D341Med (cell line): Measurements from ENCODE around the gene MBOAT1.

ENCODE experiments used
- DNase-seq: peaks from one replicate; pipeline ENCODE4 v3.0.0; 2012; ENCODE audit warnings: low spot score

Gene MBOAT1

GRCh38 chr6:20233007-20233730, 20.9 kb upstream of the MBOAT1 start:
- DNase-seq = no peak

DNA sequence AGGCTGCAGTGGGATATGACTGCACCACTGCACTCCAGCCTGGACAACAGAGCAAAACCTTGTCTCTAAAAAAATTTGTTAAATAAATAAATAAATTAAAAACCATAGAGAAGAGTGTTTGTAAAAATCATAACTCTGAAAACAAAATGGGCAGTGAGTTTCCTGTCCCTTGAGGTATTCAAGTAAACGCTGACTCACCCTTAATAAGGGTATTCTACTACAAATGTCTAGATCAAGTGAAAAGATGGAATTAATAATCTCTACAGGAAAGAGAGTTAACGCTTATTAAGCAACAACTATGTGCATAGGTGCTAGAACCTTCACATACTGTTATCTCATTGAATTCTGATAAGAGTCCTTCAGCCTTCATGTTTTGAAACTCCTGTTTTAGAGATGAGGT, 19.9 kb upstream of the MBOAT1 start:
- no peak for DNase-seq

DNA sequence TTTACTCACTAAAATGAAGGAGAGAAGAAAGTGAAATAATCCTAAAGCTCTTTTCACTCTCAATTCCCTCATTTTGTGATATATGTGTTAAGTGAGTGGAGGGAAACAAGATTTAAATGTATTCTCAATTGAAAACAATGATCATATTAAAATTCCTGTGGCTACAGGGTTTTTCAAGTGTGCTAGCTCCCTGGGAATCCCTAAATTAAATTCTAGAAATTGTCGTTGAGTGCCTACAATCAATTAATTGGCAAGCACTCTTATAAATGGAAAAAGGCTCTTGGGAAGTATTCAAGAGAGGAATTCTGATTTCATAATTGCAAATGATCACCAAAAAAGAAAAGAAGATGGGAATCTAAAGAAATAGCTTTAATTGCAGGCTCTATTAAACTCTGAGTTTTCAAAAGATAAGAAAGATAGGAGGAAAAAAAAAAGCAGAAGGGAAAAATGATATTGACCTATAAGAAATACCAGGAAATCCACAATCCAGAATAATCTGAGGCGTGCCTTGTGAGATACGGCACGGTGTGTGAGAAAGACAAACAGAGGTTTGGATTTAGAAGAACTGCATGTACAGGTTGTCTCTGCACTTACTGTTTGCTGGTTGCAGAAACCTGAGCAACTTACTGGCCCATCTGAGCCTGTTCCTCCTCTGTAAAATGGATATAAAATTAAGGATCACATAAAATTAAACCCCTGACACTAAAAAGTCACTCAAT, 18.3 kb upstream of the MBOAT1 start:
- DNase-seq = no peak

- no peak for DNase-seq
Measured at GRCh38 chr6:20229881-20230280, 17.6 kb upstream of the MBOAT1 start.

DNA sequence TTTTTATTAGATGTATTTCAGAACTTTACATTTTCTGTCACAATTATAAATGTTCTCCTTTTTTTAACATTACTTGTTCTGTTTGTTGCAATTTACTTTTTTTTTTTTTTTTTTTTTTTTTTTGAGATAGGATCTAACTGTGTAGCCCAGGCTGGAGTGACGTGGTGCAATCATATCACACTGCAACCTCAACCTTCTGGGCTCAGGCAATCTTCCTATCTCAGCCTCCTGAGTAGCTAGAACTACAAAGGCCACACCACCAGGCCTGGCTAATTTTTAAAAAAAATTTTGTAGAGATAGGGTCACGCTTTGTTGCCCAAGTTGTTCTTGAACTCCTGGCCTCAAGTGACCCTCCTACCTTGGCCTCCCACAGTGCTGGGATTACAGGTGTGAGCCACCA, 15.1 kb upstream of the MBOAT1 start:
- DNase-seq = no peak

GRCh38 chr6:20223141-20223540, 10.9 kb upstream of the MBOAT1 start:
- no peak for DNase-seq

- DNase-seq = no peak
Measured at GRCh38 chr6:20221421-20221820, 9.2 kb upstream of the MBOAT1 start.

- DNase-seq = no peak
Measured at GRCh38 chr6:20220359-20220758, 8.1 kb upstream of the MBOAT1 start.

- DNase-seq = no peak
Measured at GRCh38 chr6:20217891-20218290, 5.6 kb upstream of the MBOAT1 start.

GRCh38 chr6:20217324-20217855, 5.1 kb upstream of the MBOAT1 start:
- no peak for DNase-seq

GRCh38 chr6:20215310-20215709, 3.0 kb upstream of the MBOAT1 start:
- no peak for DNase-seq

- DNase-seq = no peak
Measured at GRCh38 chr6:20213271-20213798, 1.1 kb upstream of the MBOAT1 start.

GRCh38 chr6:20211941-20212391, 303 bp downstream of the MBOAT1 start:
- no peak for DNase-seq

GRCh38 chr6:20211037-20211940, 980 bp downstream of the MBOAT1 start:
- DNase-seq = no peak

GRCh38 chr6:20210158-20210557, 2.1 kb downstream of the MBOAT1 start:
- no peak for DNase-seq

DNA sequence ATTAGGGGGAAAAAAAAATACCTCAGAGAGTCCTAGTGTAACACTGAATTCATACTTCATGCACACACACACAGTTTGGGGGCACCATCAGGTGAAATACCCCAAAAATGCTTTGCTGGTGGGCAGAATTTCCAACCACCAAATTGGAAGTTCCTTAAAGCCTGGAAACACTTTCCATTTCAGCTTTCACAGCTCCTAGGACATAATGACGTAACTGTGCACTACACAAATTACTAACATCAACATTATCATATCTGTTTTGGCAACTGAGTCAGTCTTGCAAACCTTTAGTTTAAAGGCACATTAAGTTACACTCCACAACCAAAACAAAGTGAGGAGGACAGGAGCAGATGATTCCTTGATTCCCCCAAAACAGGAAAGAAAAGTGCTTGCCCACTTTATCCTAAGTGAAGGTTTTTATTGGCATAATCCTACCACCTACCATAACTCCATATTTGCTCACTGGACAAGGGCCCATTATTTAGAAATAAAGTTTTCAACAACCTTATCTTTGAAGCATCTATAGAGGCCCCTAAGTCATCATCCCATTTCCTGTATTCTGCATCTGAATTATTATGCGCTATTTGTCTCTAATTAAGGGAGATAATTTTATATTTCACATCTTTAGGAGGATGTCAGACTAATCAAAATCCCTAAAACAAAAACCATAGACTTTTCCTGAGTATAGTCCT, 3.4 kb downstream of the MBOAT1 start:
- DNase-seq = no peak

GRCh38 chr6:20207088-20207418, 5.2 kb downstream of the MBOAT1 start:
- no peak for DNase-seq

DNA sequence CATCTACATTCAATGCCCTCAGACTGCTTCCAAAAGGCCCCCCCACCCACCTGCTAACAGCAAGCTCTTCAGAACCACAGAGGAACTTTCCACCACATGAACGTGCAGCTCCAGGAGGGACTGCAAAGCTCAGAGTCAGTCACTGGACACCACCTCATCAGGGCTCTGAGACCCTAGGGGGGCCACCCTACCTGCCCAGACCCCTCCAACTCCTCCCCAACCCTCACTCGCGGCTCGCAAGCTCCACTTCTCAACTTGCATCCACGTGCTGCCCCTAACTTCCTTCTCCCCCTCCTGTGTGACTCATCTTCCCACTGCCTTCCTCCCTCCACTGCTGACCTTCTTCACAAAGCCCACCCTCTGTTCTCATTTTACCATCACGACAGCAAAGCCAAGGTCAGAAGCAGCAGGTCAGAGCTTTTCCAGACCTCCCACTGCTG, 6.5 kb downstream of the MBOAT1 start:
- no peak for DNase-seq

DNA sequence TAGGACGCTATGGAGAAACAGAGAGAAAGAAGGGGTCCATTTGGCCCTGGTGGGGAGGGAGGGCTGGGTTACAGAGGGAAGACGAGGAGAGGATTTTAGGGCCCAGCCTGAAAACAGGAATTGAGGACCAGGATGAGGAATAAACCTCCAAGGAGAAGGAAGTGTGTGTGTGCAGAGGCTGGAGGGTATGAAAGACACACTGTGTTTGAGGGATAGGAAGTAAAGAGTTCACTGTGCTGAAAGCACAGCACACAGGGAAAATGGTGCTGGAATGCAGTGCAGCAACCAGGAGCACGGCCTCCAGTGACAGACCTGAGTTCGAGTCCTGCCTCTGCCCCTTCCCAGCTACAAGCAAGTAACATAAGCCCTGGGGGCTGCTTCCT, 7.8 kb downstream of the MBOAT1 start:
- DNase-seq = no peak

DNA sequence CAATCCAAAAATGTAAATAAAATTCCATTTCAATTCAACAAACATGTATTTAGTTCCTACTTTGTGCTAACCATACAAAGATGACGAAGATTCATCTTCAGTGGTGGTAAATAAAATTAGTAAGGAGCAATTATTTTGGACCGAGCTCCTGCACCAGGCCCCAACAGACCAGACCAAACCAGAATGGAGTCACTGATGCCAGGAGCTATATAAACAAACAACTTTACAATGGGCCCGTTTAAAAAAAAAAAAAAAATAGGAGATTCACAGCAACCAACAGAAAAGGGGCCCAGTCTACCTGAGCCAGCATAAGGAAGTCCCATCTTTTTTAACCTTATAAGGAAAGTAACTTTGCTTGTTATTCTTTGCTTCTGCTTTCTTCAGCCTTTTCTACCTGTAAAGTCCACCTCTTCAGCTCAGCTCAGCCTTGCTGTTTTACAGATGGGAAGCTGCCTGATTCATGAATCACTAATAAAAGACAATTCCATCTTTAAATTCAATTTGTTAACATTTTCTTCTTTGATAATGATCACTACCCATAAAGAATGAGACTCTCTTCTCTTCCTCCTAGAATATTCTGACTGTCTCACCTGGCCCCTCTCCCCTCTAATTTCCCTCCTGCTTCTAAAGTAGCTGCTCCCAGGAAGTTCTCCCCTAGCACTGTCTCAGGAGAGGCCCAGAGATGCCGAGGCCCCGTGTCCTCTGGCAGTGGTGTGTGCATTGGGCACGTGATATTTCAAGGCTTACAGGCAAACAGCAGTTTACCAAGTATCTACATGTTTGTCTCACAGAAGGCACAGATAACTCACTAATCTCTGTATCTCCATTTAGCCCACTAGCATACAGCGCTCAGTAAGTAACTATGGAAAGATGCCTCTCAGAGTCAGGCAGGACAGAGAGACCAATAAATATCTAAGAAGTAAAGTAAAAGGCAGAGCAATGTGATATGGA, 8.4 kb downstream of the MBOAT1 start:
- no peak for DNase-seq
